SU-DHL-6 (cell line): ENCODE results near the gene CD38.

Experiments
- H2AFZ ChIP-seq: fragments of 200-600 bp; sonication (generic); 2 replicates; pipeline ENCODE4 v1.6.1; 2014; ENCODE audit warnings: low read depth, mild to moderate bottlenecking, moderate library complexity, mixed read lengths, antibody characterized with exemption, low read length; ENCODE audit not compliant: severe bottlenecking
- H3F3A ChIP-seq: fragments of 200-600 bp; shearing (Covaris generic); 2 replicates; pipeline ENCODE4 v1.6.0; 2016; ENCODE audit warnings: antibody characterized with exemption, mild to moderate bottlenecking; ENCODE audit not compliant: insufficient read depth
- H3K27ac ChIP-seq: fragments of 200-600 bp; sonication (generic); 2 replicates; pipeline ENCODE4 v1.5.1; 2016; ENCODE audit warnings: low read depth, mild to moderate bottlenecking, low read length, moderate library complexity, mixed read lengths
- H3K27me3 ChIP-seq: fragments of 200-600 bp; sonication (generic), shearing (Covaris generic); 2 replicates; pipeline ENCODE4 v1.6.0; 2014; ENCODE audit warnings: mild to moderate bottlenecking, low read length
- H3K36me3 ChIP-seq: fragments of 200-600 bp; sonication (generic); 2 replicates; pipeline ENCODE4 v1.6.1; 2014; ENCODE audit warnings: mild to moderate bottlenecking, low read length, mixed read lengths
- H3K4me2 ChIP-seq: fragments of 300-600, 200-600 bp; shearing (Covaris generic), sonication (generic); 2 replicates; pipeline ENCODE4 v1.6.0; 2014; ENCODE audit warnings: low read length, low read depth, mild to moderate bottlenecking; ENCODE audit not compliant: poor library complexity, severe bottlenecking
- H3K4me3 ChIP-seq: fragments of 200-600 bp; sonication (generic); 2 replicates; pipeline ENCODE4 v1.5.1; 2014; ENCODE audit warnings: antibody characterized with exemption, low read length, mild to moderate bottlenecking, mixed read lengths; ENCODE audit not compliant: insufficient read depth, poor library complexity, severe bottlenecking
- H3K79me2 ChIP-seq: fragments of 200-600 bp; sonication (generic); 2 replicates; pipeline ENCODE4 v1.6.1; 2014; ENCODE audit warnings: mild to moderate bottlenecking, low read length, moderate library complexity; ENCODE audit not compliant: insufficient read depth
- H3K9ac ChIP-seq: fragments of 200-600 bp; sonication (generic); 2 replicates; pipeline ENCODE4 v1.7.0; 2014; ENCODE audit warnings: mild to moderate bottlenecking, low read length
- H3K9me2 ChIP-seq: fragments of 200-600 bp; sonication (generic); replicated peaks from 2 replicates; pipeline ENCODE4 v1.6.1; 2014; ENCODE audit warnings: low read length; ENCODE audit not compliant: insufficient read depth
- H3K9me3 ChIP-seq: fragments of 200-600 bp; sonication (generic); 2 replicates; pipeline ENCODE4 v1.6.1; 2014; ENCODE audit warnings: low read length, mixed read lengths; ENCODE audit not compliant: insufficient read depth
- H4K20me1 ChIP-seq: fragments of 200-600 bp; sonication (generic); 2 replicates; pipeline ENCODE4 v1.6.1; 2014; ENCODE audit warnings: low read depth, mild to moderate bottlenecking, antibody characterized with exemption, low read length, moderate library complexity, mixed read lengths
- CTCF ChIP-seq: fragments of 200-600 bp; sonication (generic); IDR thresholded peaks from one replicate; pipeline ENCODE4 v1.5.1; 2017; ENCODE audit warnings: antibody characterized with exemption, mild to moderate bottlenecking, low read length, moderate library complexity; ENCODE audit not compliant: insufficient read depth, poor library complexity, severe bottlenecking
- EZH2phosphoT487 ChIP-seq: fragments of 200-600 bp; sonication (generic), shearing (Covaris generic); conservative IDR thresholded peaks from 2 replicates; pipeline ENCODE4 v1.6.1; 2018; ENCODE audit warnings: mild to moderate bottlenecking, antibody characterized with exemption, low read length, moderate library complexity, mixed read lengths

Gene CD38

GRCh38 chr4:15793506-15794363, 15.6 kb downstream of the CD38 start:
- peak overlapping the region; percentile 90 for H3K4me2 ChIP-seq
- peaks cover 4% of the 10 kb centered on the region for H3K36me3 ChIP-seq

GRCh38 chr4:15794426-15794825, 16.3 kb downstream of the CD38 start:
- H3K79me2 ChIP-seq = peaks cover 74% of the 10 kb centered on the region
- peak overlapping the region; percentile 24 for H3K4me3 ChIP-seq
- peak overlapping the region; percentile 45 for H3K9ac ChIP-seq
- no peak overlapping the region for H2AFZ ChIP-seq
- no peaks in the 10 kb centered on the region for H3K36me3 ChIP-seq
- no peak for TF ChIP-seq EZH2phosphoT487
- no peak for TF ChIP-seq CTCF
- H3K9me3 ChIP-seq = no peaks in the 10 kb centered on the region
- H3K27ac ChIP-seq = peak overlapping the region; percentile 96
- no peaks in the 10 kb centered on the region for H3K27me3 ChIP-seq
- H3K4me2 ChIP-seq = peak overlapping the region; percentile 90
- no peaks in the 10 kb centered on the region for H3K9me2 ChIP-seq
- H4K20me1 ChIP-seq = no peaks in the 10 kb centered on the region
- peaks cover 51% of the 10 kb centered on the region for H3F3A ChIP-seq

More at GRCh38 chr4:15793506-15794363, 15.6 kb downstream of the CD38 start:
- no peaks in the 10 kb centered on the region for H3K9me2 ChIP-seq
- H3K79me2 ChIP-seq = peaks cover 75% of the 10 kb centered on the region
- H3K9me3 ChIP-seq = no peaks in the 10 kb centered on the region
- peaks cover 51% of the 10 kb centered on the region for H3F3A ChIP-seq
- no peaks in the 10 kb centered on the region for H3K27me3 ChIP-seq
- H3K9ac ChIP-seq = peak overlapping the region; percentile 45
- H3K4me3 ChIP-seq = no peak overlapping the region
- TF ChIP-seq CTCF (no peak), EZH2phosphoT487 (no peak)
- no peaks in the 10 kb centered on the region for H4K20me1 ChIP-seq
- peak overlapping the region; percentile 96 for H3K27ac ChIP-seq
- no peak overlapping the region for H2AFZ ChIP-seq

GRCh38 chr4:15794905-15795304, 16.8 kb downstream of the CD38 start:
- Histone ChIP-seq H3K9me3 (no peaks in the 10 kb centered on the region), H3K4me2 (peak overlapping the region; percentile 90), H3K79me2 (peaks cover 70% of the 10 kb centered on the region), H3K36me3 (no peaks in the 10 kb centered on the region), H2AFZ (no peak overlapping the region), H3K4me3 (peak overlapping the region; percentile 24), H3K27ac (peak overlapping the region; percentile 96), H3F3A (peaks cover 52% of the 10 kb centered on the region), H3K9ac (peak overlapping the region; percentile 45), H4K20me1 (no peaks in the 10 kb centered on the region), H3K9me2 (no peaks in the 10 kb centered on the region), H3K27me3 (no peaks in the 10 kb centered on the region)
- TF ChIP-seq CTCF (no peak), EZH2phosphoT487 (no peak)
